IPS-18c (cell line): Measurements from ENCODE around the gene FAM219A.

Source experiments
- H3K4me3 ChIP-seq: 2 replicates; pipeline ENCODE4 v1.7.0; 2013; ENCODE audit warnings: low read depth, mild to moderate bottlenecking, low read length, moderate library complexity; ENCODE audit not compliant: insufficient read depth
- H3K9me3 ChIP-seq: one replicate; pipeline ENCODE4 v1.6.1; 2013; ENCODE audit warnings: mild to moderate bottlenecking, low read length, moderate library complexity; ENCODE audit not compliant: control insufficient read depth, insufficient read depth

The FAM219A gene

GRCh38 chr9:34430843-34431437 lies 27.4 kb downstream of the FAM219A start:
- no peaks in the 10 kb centered on the region for H3K9me3 ChIP-seq

GRCh38 chr9:34428325-34428958 lies 29.9 kb downstream of the FAM219A start:
- no peaks in the 10 kb centered on the region for H3K9me3 ChIP-seq
- H3K4me3 ChIP-seq = no peak overlapping the region

More at GRCh38 chr9:34430843-34431437, 27.4 kb downstream of the FAM219A start:
- no peak overlapping the region for H3K4me3 ChIP-seq

GRCh38 chr9:34426347-34427074 lies 31.9 kb downstream of the FAM219A start:
- H3K4me3 ChIP-seq = no peak overlapping the region
- H3K9me3 ChIP-seq = no peaks in the 10 kb centered on the region

GRCh38 chr9:34419716-34420504 lies 38.5 kb downstream of the FAM219A start:
- H3K4me3 ChIP-seq = no peak overlapping the region

GRCh38 chr9:34417734-34418133 lies 40.6 kb downstream of the FAM219A start:
- no peaks in the 10 kb centered on the region for H3K9me3 ChIP-seq
- no peak overlapping the region for H3K4me3 ChIP-seq

More at GRCh38 chr9:34419716-34420504, 38.5 kb downstream of the FAM219A start:
- no peaks in the 10 kb centered on the region for H3K9me3 ChIP-seq

GRCh38 chr9:34413231-34413852 lies 45.0 kb downstream of the FAM219A start:
- Histone ChIP-seq H3K9me3 (no peaks in the 10 kb centered on the region), H3K4me3 (no peak overlapping the region)

GRCh38 chr9:34412336-34412735 lies 46.0 kb downstream of the FAM219A start:
- Histone ChIP-seq H3K9me3 (no peaks in the 10 kb centered on the region), H3K4me3 (no peak overlapping the region)

GRCh38 chr9:34409154-34409553 lies 49.2 kb downstream of the FAM219A start:
- Histone ChIP-seq H3K4me3 (no peak overlapping the region), H3K9me3 (no peaks in the 10 kb centered on the region)

GRCh38 chr9:34408173-34408572 lies 50.2 kb downstream of the FAM219A start:
- no peak overlapping the region for H3K4me3 ChIP-seq

GRCh38 chr9:34406219-34406618 lies 52.2 kb downstream of the FAM219A start:
- Histone ChIP-seq H3K4me3 (no peak overlapping the region), H3K9me3 (no peaks in the 10 kb centered on the region)

More at GRCh38 chr9:34408173-34408572, 50.2 kb downstream of the FAM219A start:
- H3K9me3 ChIP-seq = no peaks in the 10 kb centered on the region

- Histone ChIP-seq H3K4me3 (no peak overlapping the region), H3K9me3 (no peaks in the 10 kb centered on the region)
Measured at GRCh38 chr9:34405719-34406118, 52.7 kb downstream of the FAM219A start.

- no peaks in the 10 kb centered on the region for H3K9me3 ChIP-seq
- no peak overlapping the region for H3K4me3 ChIP-seq
Measured at GRCh38 chr9:34403554-34404380, 54.6 kb downstream of the FAM219A start.

- H3K9me3 ChIP-seq = no peaks in the 10 kb centered on the region
- no peak overlapping the region for H3K4me3 ChIP-seq
Measured at GRCh38 chr9:34400686-34401602, 57.4 kb downstream of the FAM219A start.

- H3K4me3 ChIP-seq = no peak overlapping the region
Measured at GRCh38 chr9:34400275-34400674, 58.1 kb downstream of the FAM219A start.

GRCh38 chr9:34399729-34400128 lies 58.6 kb downstream of the FAM219A start:
- no peaks in the 10 kb centered on the region for H3K9me3 ChIP-seq
- H3K4me3 ChIP-seq = no peak overlapping the region

More at GRCh38 chr9:34400275-34400674, 58.1 kb downstream of the FAM219A start:
- H3K9me3 ChIP-seq = no peaks in the 10 kb centered on the region
